Fibroblast of villous mesenchyme (primary cell): ENCODE data around the gene FAM163B. TPM values are rescaled to one million over a fixed set of nuclear protein-coding genes. Genes with fewer than 3 reads are reported as not detected.
"Not testable (repeated sequence)": the region's sequence is repeated elsewhere in the genome, so short reads cannot be mapped to it uniquely, and the experiment has no call there.

Experiments used
- DNase-seq: peaks from one replicate; pipeline ENCODE4 v3.0.0-alpha.2; 2010; ENCODE audit warnings: low read depth
- H3K4me3 ChIP-seq: 2 replicates; pipeline ENCODE4 v1.5.1; 2011; ENCODE audit warnings: low read depth, mild to moderate bottlenecking, low read length
- CTCF ChIP-seq: IDR thresholded peaks from 2 replicates; pipeline ENCODE4 v1.5.1; 2012; ENCODE audit warnings: low read depth, mild to moderate bottlenecking, low read length; ENCODE audit not compliant: insufficient read depth
- total RNA-seq: library from RNA; depleted of rRNA; stranded (reverse); fragments of >200 nt; gene quantifications from 2 replicates; pipeline ENCODE4 v1.2.3, GENCODE V29; 2012

The FAM163B gene
- total RNA-seq, 1 donor = not detected

DNA sequence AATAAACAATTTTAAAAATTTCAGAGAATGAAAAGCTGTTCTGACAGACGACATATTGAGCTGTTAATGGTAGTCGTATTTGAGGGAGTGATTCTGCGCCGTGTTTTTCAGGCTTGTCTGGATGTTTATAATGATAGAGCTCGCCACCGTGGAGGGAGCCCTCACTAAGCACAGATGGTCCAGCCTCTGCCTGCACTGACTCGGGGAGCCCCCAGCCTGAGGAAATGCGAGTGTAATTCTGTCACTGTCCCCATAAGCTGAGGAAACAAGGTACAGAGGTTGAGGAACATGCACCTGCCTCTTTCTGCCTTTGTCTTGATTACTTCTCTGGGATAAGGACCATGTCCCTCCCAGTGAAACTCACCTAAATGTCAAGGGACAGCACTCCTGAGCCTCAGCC is 19.6 kb upstream of the FAM163B start:
- TF ChIP-seq CTCF = no peak
- DNase-seq = no peak
- H3K4me3 ChIP-seq = no peak overlapping the region

DNA sequence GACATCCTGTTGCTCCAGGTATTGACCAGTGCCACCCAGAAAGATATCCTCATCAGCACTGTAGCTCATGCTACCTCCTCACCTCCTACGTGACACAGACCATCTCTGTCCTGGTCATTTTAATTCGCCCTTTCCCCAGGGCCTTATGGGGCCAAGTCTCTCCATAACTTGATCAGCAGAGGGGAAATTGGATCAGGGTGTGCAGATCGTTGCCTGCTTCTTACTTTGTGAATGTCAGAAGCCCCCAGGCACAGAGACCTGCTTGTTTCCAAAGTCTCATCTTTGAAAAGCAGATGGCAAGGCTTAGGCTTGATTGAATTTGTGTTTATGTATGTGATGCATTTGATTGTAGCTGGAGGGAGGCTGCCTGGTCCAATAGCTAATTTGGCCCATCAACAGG is 18.2 kb upstream of the FAM163B start:
- no peak for TF ChIP-seq CTCF
- H3K4me3 ChIP-seq = no peak overlapping the region
- no peak for DNase-seq

DNA sequence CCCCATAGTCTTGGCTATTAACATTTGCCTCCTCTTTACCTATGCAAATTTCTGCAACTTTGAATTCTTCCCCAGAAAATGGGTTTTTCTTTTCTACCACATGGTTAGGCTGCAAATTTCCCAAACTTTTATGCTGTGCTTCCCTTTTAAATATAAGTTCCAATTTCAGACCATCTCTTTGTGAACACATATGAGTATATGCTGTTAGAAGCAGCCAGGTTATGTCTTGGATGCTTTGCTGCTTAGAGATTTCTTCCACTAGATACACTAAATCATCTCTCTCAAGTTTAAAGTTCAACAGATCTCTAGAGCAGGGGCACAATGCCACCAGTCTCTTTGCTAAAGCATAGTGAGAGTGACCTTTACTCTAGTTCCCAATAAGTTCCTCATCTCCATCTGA is 16.8 kb upstream of the FAM163B start:
- not testable (repeated sequence) for H3K4me3 ChIP-seq, DNase-seq

DNA sequence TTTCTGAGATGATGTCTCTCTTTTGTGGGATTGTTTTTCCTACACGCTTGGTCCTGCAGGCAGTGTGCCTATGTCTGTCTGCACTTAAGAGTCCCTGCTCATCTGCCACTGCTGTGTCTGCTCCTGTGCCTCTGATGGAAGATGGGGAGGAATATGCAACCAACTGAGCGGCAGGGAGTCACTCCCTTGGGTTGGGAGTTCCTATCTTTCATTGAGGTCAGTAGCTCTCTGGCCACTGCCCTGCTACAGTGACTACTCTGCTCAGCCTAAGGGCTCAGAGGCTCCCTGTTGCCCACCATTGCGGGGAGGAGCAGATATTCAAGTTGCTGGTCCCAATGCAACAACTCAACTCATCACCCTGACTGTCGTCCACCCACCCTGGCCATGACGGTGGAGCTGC is 13.4 kb upstream of the FAM163B start:
- no peak for DNase-seq
- H3K4me3 ChIP-seq = no peak overlapping the region
- no peak for TF ChIP-seq CTCF

GRCh38 chr9:133621725-133622267 is 12.6 kb upstream of the FAM163B start:
- no peak for DNase-seq
- H3K4me3 ChIP-seq = no peak overlapping the region
- no peak for TF ChIP-seq CTCF

DNA sequence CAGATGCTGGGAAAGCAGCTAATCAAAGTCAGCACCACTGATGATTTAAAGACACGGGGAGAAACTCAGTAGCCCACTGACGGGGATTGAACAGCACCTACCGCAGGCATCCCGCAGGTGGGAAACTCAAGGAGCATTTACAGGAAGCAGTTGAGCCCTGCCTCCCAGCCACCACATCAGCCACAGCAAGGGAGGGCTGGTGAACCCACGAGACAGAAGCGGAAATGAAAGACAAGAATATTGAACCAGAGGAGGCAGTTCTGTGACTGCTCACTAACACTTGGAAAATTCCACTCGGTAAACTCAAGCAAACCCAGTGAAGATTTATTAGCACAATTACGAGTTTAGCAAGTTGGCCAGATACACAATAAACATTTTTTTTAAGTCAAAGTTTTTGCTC is 10.6 kb upstream of the FAM163B start:
- DNase-seq = peak; percentile 39
- H3K4me3 ChIP-seq = no peak overlapping the region
- TF ChIP-seq CTCF = no peak

- H3K4me3 ChIP-seq = no peak overlapping the region
- no peak for DNase-seq
- no peak for TF ChIP-seq CTCF
Measured at GRCh38 chr9:133618726-133619125, 9.5 kb upstream of the FAM163B start.
